ENCODE data around the gene ADGRV1.

ADGRV1 gene

GRCh38 chr5:91194824-91195381 lies 636.3 kb downstream of the ADGRV1 start:
- DNase-seq (ENCODE audit: low read depth in 1 of 2, low spot score in 1 of 2) = no peak
- no peak for TF ChIP-seq CTCF (IDR thresholded peaks at IDR 0.05; ENCODE audit: insufficient read depth, low read length)
- no peak for TF ChIP-seq SPI1 (IDR thresholded peaks at IDR 0.05; ENCODE audit: borderline replicate concordance, low read depth)
- no peak for TF ChIP-seq POLR2AphosphoS5 (IDR thresholded peaks at IDR 0.05; ENCODE audit: low read depth)
- TF ChIP-seq GABPA (IDR thresholded peaks at IDR 0.05; ENCODE audit: low read depth) = no peak
- no peak for TF ChIP-seq REST (IDR thresholded peaks at IDR 0.05; ENCODE audit: insufficient replicate concordance, low read depth)
- H3K27me3 ChIP-seq (ENCODE audit: insufficient read depth, poor library complexity, severe bottlenecking) = no peaks in the 10 kb centered on the region
- H3K4me3 ChIP-seq (replicated peaks; ENCODE audit: insufficient read depth, low read length) = no peak overlapping the region
- no peak overlapping the region for H3K27ac ChIP-seq (replicated peaks)

GRCh38 chr5:91200692-91201091 lies 642.1 kb downstream of the ADGRV1 start:
- no peak for TF ChIP-seq SPI1 (IDR thresholded peaks at IDR 0.05; ENCODE audit: borderline replicate concordance, low read depth)
- TF ChIP-seq GABPA (IDR thresholded peaks at IDR 0.05; ENCODE audit: low read depth) = no peak
- no peak for TF ChIP-seq POLR2AphosphoS5 (IDR thresholded peaks at IDR 0.05; ENCODE audit: low read depth)
- TF ChIP-seq CTCF (IDR thresholded peaks at IDR 0.05; ENCODE audit: insufficient read depth, low read length) = no peak
- TF ChIP-seq REST (IDR thresholded peaks at IDR 0.05; ENCODE audit: insufficient replicate concordance, low read depth) = no peak
- Histone ChIP-seq H3K27ac (replicated peaks) (no peak overlapping the region), H3K4me3 (replicated peaks; ENCODE audit: insufficient read depth, low read length) (no peak overlapping the region), H3K27me3 (ENCODE audit: insufficient read depth, poor library complexity, severe bottlenecking) (no peaks in the 10 kb centered on the region)
- DNase-seq (ENCODE audit: low read depth in 1 of 2, low spot score in 1 of 2) = no peak

- no peak for DNase-seq (ENCODE audit: low read depth in 1 of 2, low spot score in 1 of 2)
- no peak overlapping the region for H3K27ac ChIP-seq (replicated peaks)
- TF ChIP-seq SPI1 (IDR thresholded peaks at IDR 0.05; ENCODE audit: borderline replicate concordance, low read depth) (no peak), POLR2AphosphoS5 (IDR thresholded peaks at IDR 0.05; ENCODE audit: low read depth) (no peak), REST (IDR thresholded peaks at IDR 0.05; ENCODE audit: insufficient replicate concordance, low read depth) (no peak), GABPA (IDR thresholded peaks at IDR 0.05; ENCODE audit: low read depth) (no peak), CTCF (IDR thresholded peaks at IDR 0.05; ENCODE audit: insufficient read depth, low read length) (no peak)
- H3K27me3 ChIP-seq (ENCODE audit: insufficient read depth, poor library complexity, severe bottlenecking) = no peaks in the 10 kb centered on the region
- H3K4me3 ChIP-seq (replicated peaks; ENCODE audit: insufficient read depth, low read length) = no peak overlapping the region
Observed at GRCh38 chr5:91206103-91206502, 647.5 kb downstream of the ADGRV1 start.

All from HL-60 (cell line).